Panc1 (cell line): ENCODE results near the gene SYT5. TPM values are rescaled to one million over a fixed set of nuclear protein-coding genes. Genes with fewer than 3 reads are reported as not detected.

ENCODE experiments used
- ATAC-seq: fragments of 200-7000 bp; cut with Tn5 transposase; 2 replicates; pipeline ENCODE4 v1.9.1; 2020; ENCODE audit warnings: mild to moderate bottlenecking, moderate library complexity
- BruUV-seq: library from RNA; stranded (reverse); fragments of 400-500 nt; replicated peaks from 2 replicates; lab custom pipeline; 2021; lab: Mats Ljungman, UMichigan
- CTCF ChIA-PET: fragments of 300-600 bp; sonication (Branson Sonifier 250); formaldehyde crosslinking; loops from one replicate; lab custom pipeline; 2022; ENCODE audit warnings: antibody characterized with exemption; lab: Charles Lee
- POLR2A ChIA-PET: fragments of 300-600 bp; sonication (Branson Sonifier 250); formaldehyde crosslinking; loops from one replicate; lab custom pipeline; 2022; ENCODE audit warnings: antibody characterized with exemption; lab: Charles Lee
- DNase-seq: peaks from one replicate; pipeline ENCODE4 v3.0.0-alpha.2; 2010; ENCODE audit warnings: low read depth, low spot score
- H3K27ac ChIP-seq: 2 replicates; pipeline ENCODE4 v1.5.1; 2011; ENCODE audit warnings: mild to moderate bottlenecking, low read length, inconsistent platforms
- H3K27me3 ChIP-seq: fragments of 200-500 bp; sonication (Bioruptor generic); 2 replicates; pipeline ENCODE4 v1.6.0; 2014; ENCODE audit warnings: low read length, inconsistent platforms; ENCODE audit not compliant: control insufficient read depth, insufficient read depth
- H3K36me3 ChIP-seq: fragments of 200-500 bp; sonication (Bioruptor generic); 2 replicates; pipeline ENCODE4 v1.5.1; 2014; ENCODE audit warnings: inconsistent platforms, mild to moderate bottlenecking, low read length, moderate library complexity; ENCODE audit not compliant: control insufficient read depth, insufficient read depth
- H3K4me1 ChIP-seq: 2 replicates; pipeline ENCODE4 v1.5.1; 2011; ENCODE audit warnings: inconsistent platforms, mild to moderate bottlenecking, low read length, moderate library complexity; ENCODE audit not compliant: control insufficient read depth, insufficient read depth
- H3K4me3 ChIP-seq, 2 experiments: 2 replicates each; pipeline ENCODE4 v1.5.1; 2011 to 2012; ENCODE audit warnings: low read depth in 2 of 2, low read length in 2 of 2, mild to moderate bottlenecking in 2 of 2, inconsistent platforms in 1 of 2, moderate library complexity in 1 of 2
- H3K9me3 ChIP-seq: fragments of 200-500 bp; sonication (Bioruptor generic); 2 replicates; pipeline ENCODE4 v1.5.1; 2014; ENCODE audit warnings: low read depth, mild to moderate bottlenecking, inconsistent platforms, low read length, moderate library complexity; ENCODE audit not compliant: control insufficient read depth, insufficient read depth
- CTCF ChIP-seq: fragments of 450-650 bp; IDR thresholded peaks from 2 replicates; pipeline ENCODE4 v1.5.1; 2017; ENCODE audit warnings: mild to moderate bottlenecking
- POLR2AphosphoS5 ChIP-seq: IDR thresholded peaks from 2 replicates; pipeline ENCODE4 v1.6.1; 2012; ENCODE audit warnings: mild to moderate bottlenecking, low read depth, low read length, moderate library complexity
- REST ChIP-seq, 2 experiments: IDR thresholded peaks; 2 replicates each; pipeline ENCODE4 v1.6.1; 2011 to 2012; ENCODE audit warnings: low read depth in 2 of 2, control low read depth in 1 of 2, low read length in 1 of 2, mild to moderate bottlenecking in 1 of 2, moderate library complexity in 1 of 2; ENCODE audit not compliant: insufficient read depth in 1 of 2
- SIN3A ChIP-seq: IDR thresholded peaks from 2 replicates; pipeline ENCODE4 v1.6.1; 2012; ENCODE audit warnings: low read depth, mild to moderate bottlenecking, low read length, moderate library complexity, borderline replicate concordance; ENCODE audit not compliant: insufficient read depth
- TCF7L2 ChIP-seq: IDR thresholded peaks from 2 replicates; pipeline ENCODE4 v1.6.1; 2011; ENCODE audit warnings: mild to moderate bottlenecking, low read depth, low read length, inconsistent platforms
- in situ Hi-C: cut with HindIII; loops from 2 replicates; pipeline ENCODE4 v1.10.0; 2016; ENCODE audit warnings: low sequenced_read_pairs, low pct_unique_long_range_greater_than_20kb
- intact Hi-C: fragments of 100-400 bp; cut with micrococcal nuclease; formaldehyde crosslinking; loops from one replicate; pipeline ENCODE4 v1.10.0; 2022; ENCODE audit not compliant: unreplicated experiment
- total RNA-seq: library from RNA; stranded (reverse); gene quantifications from one replicate; pipeline ENCODE4 v1.2.1, GENCODE V29; 2021; ENCODE audit not compliant: unreplicated experiment

SYT5 gene
- total RNA-seq, 1 experiment from 2014 or later: 3.2 TPM

DNA sequence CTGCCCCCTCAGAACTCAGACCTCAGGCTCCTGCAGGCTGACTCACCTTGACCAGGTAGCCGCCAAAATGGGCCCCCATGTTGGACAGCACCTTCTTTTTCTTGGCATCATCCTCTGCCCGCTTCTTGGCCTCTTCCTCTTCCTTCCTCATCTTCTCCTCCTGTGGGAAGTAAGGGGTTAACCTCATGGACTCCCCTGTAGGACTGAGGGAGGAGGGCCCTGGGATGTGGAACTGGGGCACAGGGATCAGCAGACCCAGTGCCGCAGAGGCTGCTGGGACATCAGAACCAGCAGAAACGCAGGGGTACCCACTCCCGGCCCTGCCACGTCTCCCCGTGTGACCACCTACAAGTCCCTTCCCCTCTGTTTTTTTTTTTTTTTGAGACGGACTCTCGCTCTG is 42.2 kb downstream of the SYT5 start:
- in situ Hi-C loops: no loop called here
- no peak for DNase-seq
- BruUV-seq: no TSS peak
- ATAC-seq: no peak
- H3K27me3 ChIP-seq: no peaks in the 10 kb centered on the region
- intact Hi-C loops: no loop called here
- no peak overlapping the region for H3K27ac ChIP-seq
- no peaks in the 10 kb centered on the region for H3K9me3 ChIP-seq
- CTCF ChIA-PET: interaction anchor here (0.7 kb wide), 1 partner anchor 201 kb away, joined by 9 read pairs; no protein-coding TSS in a partner anchor
- H3K4me1 ChIP-seq: peaks cover 3% of the 10 kb centered on the region; the same call in 1 of the 2 replicates
- no peak overlapping the region for H3K4me3 ChIP-seq
- POLR2A ChIA-PET: interaction anchor here (0.7 kb wide), 1 partner anchor 14 kb away, joined by 4 read pairs; no protein-coding TSS in a partner anchor
- H3K36me3 ChIP-seq: no peaks in the 10 kb centered on the region
- TF ChIP-seq TCF7L2: no peak
- TF ChIP-seq CTCF: no peak
- TF ChIP-seq POLR2AphosphoS5: no peak
- TF ChIP-seq SIN3A: no peak
- no peak for TF ChIP-seq REST (IDR thresholded peaks at IDR 0.05; ENCODE audit: insufficient read depth in 1 of 2, low read depth in 2 of 2, low read length in 1 of 2)

DNA sequence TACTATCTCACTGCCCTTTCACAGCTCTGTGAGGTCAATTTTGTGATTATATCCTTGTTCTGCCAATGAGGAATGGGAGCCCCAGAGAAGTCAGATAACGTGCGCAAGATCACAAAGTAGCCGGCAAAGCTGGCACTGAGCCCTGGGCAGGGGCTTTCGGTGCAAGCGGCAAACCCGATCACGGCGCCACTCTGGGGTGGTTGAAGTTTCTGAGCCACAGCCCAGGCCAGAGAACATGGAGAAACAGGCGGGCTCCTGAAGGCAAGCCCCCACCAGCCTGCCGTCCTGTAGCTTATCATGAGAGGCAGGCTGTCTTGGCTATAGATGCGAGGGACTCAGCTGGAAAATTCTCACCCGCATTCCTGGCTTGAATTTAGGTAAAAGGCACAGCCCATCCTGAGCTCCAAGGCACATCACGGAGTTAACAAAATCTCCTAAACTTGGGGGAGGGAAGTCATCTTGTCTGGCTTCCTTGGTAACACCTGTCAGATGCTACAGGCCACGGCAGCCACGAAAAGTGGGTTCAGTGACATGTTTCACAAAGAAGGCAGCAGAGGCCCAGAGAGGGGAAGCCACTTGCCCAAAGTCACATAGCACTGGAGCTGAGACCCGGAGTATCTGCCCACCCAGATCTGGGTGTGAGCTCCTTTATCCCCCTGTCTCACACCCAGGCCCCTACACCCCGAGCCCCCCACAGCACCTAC is 43.5 kb downstream of the SYT5 start:
- Histone ChIP-seq H3K27ac (no peak overlapping the region), H3K9me3 (no peaks in the 10 kb centered on the region), H3K4me1 (peaks cover 3% of the 10 kb centered on the region; the same call in 1 of the 2 replicates), H3K27me3 (no peaks in the 10 kb centered on the region), H3K36me3 (no peaks in the 10 kb centered on the region), H3K4me3 (no peak overlapping the region)
- ChIA-PET POLR2A (no interaction called here), CTCF (no interaction called here)
- in situ Hi-C loops (no loop called here), intact Hi-C loops (no loop called here)
- ATAC-seq (no peak), DNase-seq (no peak)
- TF ChIP-seq TCF7L2 (no peak), CTCF (no peak), REST (IDR thresholded peaks at IDR 0.05; ENCODE audit: insufficient read depth in 1 of 2, low read depth in 2 of 2, low read length in 1 of 2) (no peak), POLR2AphosphoS5 (no peak), SIN3A (no peak)
- BruUV-seq: no TSS peak
